GM19372 (cell line): ENCODE results near the gene WNK3.

ENCODE experiments used
- ATAC-seq: cut with Tn5 transposase; IDR thresholded peaks from one replicate; pipeline ENCODE4 v1.9.1; 2021; ENCODE audit warnings: mild to moderate bottlenecking, low read depth, moderate library complexity; ENCODE audit not compliant: unreplicated experiment

Gene WNK3

DNA sequence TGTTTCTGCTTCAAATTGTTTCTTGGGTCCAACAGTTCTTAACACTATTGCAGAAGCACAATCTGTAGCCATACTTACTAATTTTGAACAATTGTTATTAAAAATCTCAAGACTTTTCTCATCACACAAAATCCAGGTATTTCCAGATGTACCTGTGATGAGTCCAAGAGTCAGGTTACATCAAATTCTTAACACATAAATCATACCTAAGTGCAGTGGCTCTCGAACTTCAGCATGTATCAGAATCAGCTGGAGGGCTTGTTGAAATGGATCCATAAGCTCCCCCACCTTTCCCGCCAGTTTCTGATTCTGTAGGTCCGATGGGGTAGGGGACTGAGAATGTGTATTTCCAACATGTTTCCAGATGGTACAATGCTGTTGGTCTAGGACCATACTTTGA lies 185.4 kb downstream of the WNK3 start:
- ATAC-seq, result no peak

DNA sequence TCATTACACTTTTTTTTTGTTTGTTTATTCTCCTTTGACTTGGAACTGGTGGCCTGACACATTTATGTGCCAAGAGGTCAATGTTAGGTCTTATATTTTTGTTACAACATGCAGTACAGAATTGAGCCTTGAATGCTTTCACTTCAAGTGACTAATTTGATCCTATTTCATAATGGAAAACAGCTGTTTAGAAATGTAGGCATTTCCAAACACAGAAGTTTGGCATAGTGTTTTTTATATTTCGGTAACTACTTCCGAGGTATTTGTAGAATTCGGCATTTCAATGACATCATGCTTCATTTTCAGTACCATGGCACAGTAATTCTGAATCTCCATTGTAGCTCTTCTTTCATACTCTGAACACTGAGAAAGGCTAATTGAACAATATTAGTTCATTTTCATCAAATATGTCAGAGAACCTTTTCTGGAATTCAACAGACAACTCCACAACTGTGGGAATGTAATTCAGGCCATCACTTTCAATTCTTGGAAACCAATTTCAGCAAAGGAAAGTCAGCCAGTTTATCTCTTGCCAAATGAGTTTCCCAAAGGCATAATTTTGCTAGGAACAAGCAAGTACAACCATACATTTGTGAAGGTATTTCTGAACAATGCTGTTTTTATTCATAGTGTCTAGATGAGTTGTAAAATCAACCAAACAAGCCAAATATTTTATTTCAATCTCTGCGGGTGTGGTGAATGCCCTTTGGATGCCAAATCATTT lies 186.2 kb downstream of the WNK3 start:
- no peak for ATAC-seq

DNA sequence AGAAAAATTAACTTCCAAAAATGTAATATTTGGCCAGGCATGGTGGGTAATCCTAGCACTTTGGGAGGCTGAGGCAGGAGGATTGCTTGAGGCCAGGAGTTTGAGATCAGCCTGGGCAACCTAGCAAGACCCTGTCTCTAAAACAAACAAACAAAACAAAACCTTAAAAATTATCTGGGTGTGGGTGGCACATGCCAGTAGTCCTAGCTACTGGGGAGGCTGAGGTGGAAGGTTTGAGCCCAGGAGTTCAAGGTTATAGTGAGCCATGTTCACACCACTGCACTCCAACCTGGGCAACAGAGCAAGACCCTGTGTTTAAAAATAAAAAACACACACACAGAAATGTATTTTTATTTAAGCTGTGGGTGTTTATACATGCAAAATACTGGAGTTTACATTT lies 186.8 kb downstream of the WNK3 start:
- no peak for ATAC-seq

DNA sequence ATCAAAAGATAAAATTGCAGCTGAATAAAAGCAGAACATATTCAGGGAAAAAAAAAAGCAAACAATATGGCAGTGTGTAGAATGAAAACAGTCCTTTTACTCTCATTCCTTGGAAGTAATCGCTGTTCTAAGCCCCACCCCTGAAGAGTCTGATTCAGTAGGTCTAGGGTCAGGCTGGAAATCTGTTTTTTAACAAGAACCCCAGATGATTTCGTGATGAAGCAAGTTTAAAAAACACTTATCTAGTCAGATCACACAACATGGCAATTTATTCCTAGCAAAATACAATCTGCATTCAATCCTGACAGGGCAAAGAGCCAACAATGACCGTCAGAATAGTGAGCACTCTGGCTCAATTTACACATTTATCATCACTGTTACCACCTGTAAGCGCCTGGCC lies 190.9 kb downstream of the WNK3 start:
- ATAC-seq, result no peak

DNA sequence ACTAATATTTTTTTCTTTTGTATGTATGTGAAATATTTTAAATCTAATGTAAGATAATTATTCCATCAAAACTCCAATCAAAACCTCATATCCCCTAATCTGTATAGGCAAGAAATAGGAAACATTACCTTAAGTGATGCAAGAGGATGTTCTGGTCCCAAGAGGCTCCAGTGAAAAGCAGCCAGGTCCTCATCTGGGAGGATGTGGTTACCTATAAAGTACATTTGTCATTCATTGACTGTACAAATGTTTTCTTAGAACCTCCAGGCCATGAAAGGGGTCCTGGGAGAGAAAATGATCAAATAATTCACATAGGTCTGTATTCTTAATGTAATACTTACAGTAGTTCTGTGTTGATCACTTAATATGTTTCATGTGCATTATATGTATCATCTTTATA lies 200.3 kb downstream of the WNK3 start:
- ATAC-seq, result no peak
